Neutrophil (primary cell): ENCODE measurements around the gene EXOC4.

Source experiments
- H3K27ac ChIP-seq: fragments of 200-600 bp; sonication (generic); 2 replicates; pipeline ENCODE4 v1.5.1; 2016; ENCODE audit warnings: mild to moderate bottlenecking, moderate library complexity
- H3K27me3 ChIP-seq: fragments of 200-600 bp; sonication (generic); 2 replicates; pipeline ENCODE4 v1.6.0; 2016; ENCODE audit warnings: mild to moderate bottlenecking
- H3K36me3 ChIP-seq: fragments of 200-600 bp; sonication (generic); 2 replicates; pipeline ENCODE4 v1.5.1; 2017
- H3K4me1 ChIP-seq, 2 experiments: fragments of 200-600 bp in 1 of 2; sonication (generic) in 1 of 2; 1 replicate in 1 of 2; 2 replicates in 1 of 2; pipeline versions ENCODE4 v1.5.1 to v1.6.1; 2013 to 2016; ENCODE audit warnings: low read depth in 1 of 2, low read length in 1 of 2, mild to moderate bottlenecking in 1 of 2, moderate library complexity in 1 of 2; ENCODE audit not compliant: control insufficient read depth in 1 of 2, insufficient read depth in 1 of 2
- H3K4me3 ChIP-seq, 2 experiments: fragments of 200-600 bp in 1 of 2; sonication (generic) in 1 of 2; 1 replicate in 1 of 2; 2 replicates in 1 of 2; pipeline ENCODE4 v1.5.1; 2013 to 2016; ENCODE audit warnings: low read depth in 1 of 2, low read length in 1 of 2, mild to moderate bottlenecking in 1 of 2, moderate library complexity in 1 of 2
- H3K9me3 ChIP-seq: fragments of 200-600 bp; sonication (generic); 2 replicates; pipeline ENCODE4 v1.5.1; 2016
- CTCF ChIP-seq: fragments of 200-600 bp; sonication (generic); IDR thresholded peaks from 2 replicates; pipeline ENCODE4 v1.5.1; 2016; ENCODE audit warnings: antibody characterized with exemption

EXOC4 gene

GRCh38 chr7:133962646-133963045 lies 709.8 kb downstream of the EXOC4 start:
- no peaks in the 10 kb centered on the region for H3K4me1 ChIP-seq
- no peaks in the 10 kb centered on the region for H3K36me3 ChIP-seq
- no peak overlapping the region for H3K27ac ChIP-seq
- no peaks in the 10 kb centered on the region for H3K27me3 ChIP-seq
- H3K4me3 ChIP-seq: no peak overlapping the region
- TF ChIP-seq CTCF: no peak
- H3K9me3 ChIP-seq: no peaks in the 10 kb centered on the region

- H3K27me3 ChIP-seq: no peaks in the 10 kb centered on the region
- H3K4me1 ChIP-seq: no peaks in the 10 kb centered on the region
- H3K27ac ChIP-seq: no peak overlapping the region
- no peaks in the 10 kb centered on the region for H3K9me3 ChIP-seq
- TF ChIP-seq CTCF: no peak
- H3K36me3 ChIP-seq: no peaks in the 10 kb centered on the region
- H3K4me3 ChIP-seq: no peak overlapping the region
Measured at GRCh38 chr7:133963629-133964028, 710.8 kb downstream of the EXOC4 start.

GRCh38 chr7:133971625-133972024 lies 718.7 kb downstream of the EXOC4 start:
- no peak overlapping the region for H3K4me3 ChIP-seq
- no peak overlapping the region for H3K27ac ChIP-seq
- H3K36me3 ChIP-seq: no peaks in the 10 kb centered on the region
- H3K27me3 ChIP-seq: no peaks in the 10 kb centered on the region
- H3K9me3 ChIP-seq: no peaks in the 10 kb centered on the region
- no peak for TF ChIP-seq CTCF
- no peaks in the 10 kb centered on the region for H3K4me1 ChIP-seq

- no peak overlapping the region for H3K4me3 ChIP-seq
- no peak for TF ChIP-seq CTCF
- no peaks in the 10 kb centered on the region for H3K9me3 ChIP-seq
- H3K27me3 ChIP-seq: no peaks in the 10 kb centered on the region
- H3K4me1 ChIP-seq: no peaks in the 10 kb centered on the region
- H3K36me3 ChIP-seq: no peaks in the 10 kb centered on the region
- no peak overlapping the region for H3K27ac ChIP-seq
Measured at GRCh38 chr7:133973710-133974109, 720.8 kb downstream of the EXOC4 start.

GRCh38 chr7:133975130-133975529 lies 722.3 kb downstream of the EXOC4 start:
- H3K9me3 ChIP-seq: no peaks in the 10 kb centered on the region
- H3K27me3 ChIP-seq: no peaks in the 10 kb centered on the region
- H3K4me1 ChIP-seq: no peaks in the 10 kb centered on the region
- no peak overlapping the region for H3K27ac ChIP-seq
- no peaks in the 10 kb centered on the region for H3K36me3 ChIP-seq
- H3K4me3 ChIP-seq: no peak overlapping the region
- no peak for TF ChIP-seq CTCF

GRCh38 chr7:133976140-133976539 lies 723.3 kb downstream of the EXOC4 start:
- H3K36me3 ChIP-seq: no peaks in the 10 kb centered on the region
- H3K9me3 ChIP-seq: no peaks in the 10 kb centered on the region
- no peak for TF ChIP-seq CTCF
- H3K27me3 ChIP-seq: no peaks in the 10 kb centered on the region
- no peak overlapping the region for H3K27ac ChIP-seq
- no peak overlapping the region for H3K4me3 ChIP-seq
- no peaks in the 10 kb centered on the region for H3K4me1 ChIP-seq
